Right lobe of liver (tissue), 6 donors: ENCODE measurements around the gene IFNAR2. TPM values are rescaled to one million over a fixed set of nuclear protein-coding genes. Genes with fewer than 3 reads are reported as not detected.

Experiments
- ATAC-seq, 4 donors: fragments of 200-7000 bp; cut with Tn5 transposase; one replicate each; pipeline ENCODE4 v1.9.1; 2020; ENCODE audit warnings: mild to moderate bottlenecking in 4 of 4, moderate library complexity in 4 of 4
- DNase-seq, 3 donors: peaks; one replicate each; pipeline ENCODE4 v3.0.0-alpha.2; 2020
- H3K27ac ChIP-seq, 3 donors: fragments of 200-600 bp; one replicate each; pipeline ENCODE4 v1.8.0; 2022
- H3K27me3 ChIP-seq, 2 donors: fragments of 200-600 bp; one replicate each; pipeline ENCODE4 v1.8.0; 2022
- H3K36me3 ChIP-seq, 4 donors: fragments of 200-600 bp; sonication (generic) in 1 of 4; one replicate each; pipeline versions ENCODE4 v1.5.1 to v1.8.0; 2017 to 2022; ENCODE audit warnings: control low read depth in 1 of 4
- H3K4me1 ChIP-seq, 4 donors: fragments of 200-600 bp; sonication (generic) in 1 of 4; one replicate each; pipeline versions ENCODE4 v1.5.1 to v1.8.0; 2017 to 2022; ENCODE audit warnings: control low read depth in 1 of 4
- H3K4me3 ChIP-seq, 3 donors: fragments of 200-600 bp; one replicate each; pipeline ENCODE4 v1.8.0; 2022
- H3K9me3 ChIP-seq, 4 donors: fragments of 200-600 bp; sonication (generic) in 1 of 4; one replicate each; pipeline versions ENCODE4 v1.5.1 to v1.8.0; 2017 to 2022; ENCODE audit warnings: control low read depth in 1 of 4
- POLR2A ChIP-seq: fragments of 450-650 bp; IDR thresholded peaks from one replicate; pipeline ENCODE4 v1.6.1; 2017; ENCODE audit warnings: antibody characterized with exemption, mild to moderate bottlenecking
- WGBS: methylation state at CpG from one replicate; pipeline ENCODE4 v1.1.6; 2018; ENCODE audit warnings: low coverage, low lambda C conversion rate; ENCODE audit not compliant: insufficient coverage; ENCODE audit errors: missing lambda C conversion rate; 5-methylcytosine and 5-hydroxymethylcytosine counted together
- intact Hi-C, 2 donors: fragments of 100-400 bp; cut with DNase I; formaldehyde crosslinking; loops; one replicate each; pipeline versions ENCODE4 v1.11.2 to v1.14.1; 2022
- long read RNA-seq: library from polyadenylated mRNA; unstranded; transcript quantifications from one replicate; pipeline ENCODE4 v2.0.0, GENCODE V29; 2019
- total RNA-seq, 6 experiments: library from RNA; depleted of rRNA in 2 of 6; stranded (reverse); fragments of >200 nt in 2 of 6; fragmentation: NEBNext Ultra II Directional in 3 of 6; extraction: Animal tissue kit (Norgen Biotek cat#: 25700) in 3 of 6; gene quantifications; one replicate each; pipeline versions ENCODE4 v1.1.0 to v1.2.4, GENCODE V29; 2016 to 2023
- TF ChIP-seq, protein P1 (sequence below), 4 donors: fragments of 200-600 bp in 3 of 4; fragments of 450-650 bp in 1 of 4; IDR thresholded peaks; one replicate each; pipeline versions ENCODE4 v1.5.1 to v1.8.0; 2016 to 2022; ENCODE audit warnings: antibody characterized with exemption in 4 of 4, mild to moderate bottlenecking in 2 of 4
- donor health status: DM: no; HTN: yes; CAD: no.
- donor health status: DM: no; HTN: no; CAD: no.
- donor health status: DM: no; HTN: no; CAD: no.
- donor health status: DM: no; HTN: yes; CAD: no.
- donor health status: DM: no; HTN: yes; CAD: no.

IFNAR2 gene
- total RNA-seq, result 10 to 100 TPM; 12.4 to 35.5 (median 16.3) TPM
- long read RNA-seq, full-length matches to known transcripts, result 2 of 2 reads
- long read RNA-seq, partial matches to known transcripts, result 0 of 2 reads
- long read RNA-seq, other reads (novel, unspliced or antisense), result 0 of 2 reads

DNA sequence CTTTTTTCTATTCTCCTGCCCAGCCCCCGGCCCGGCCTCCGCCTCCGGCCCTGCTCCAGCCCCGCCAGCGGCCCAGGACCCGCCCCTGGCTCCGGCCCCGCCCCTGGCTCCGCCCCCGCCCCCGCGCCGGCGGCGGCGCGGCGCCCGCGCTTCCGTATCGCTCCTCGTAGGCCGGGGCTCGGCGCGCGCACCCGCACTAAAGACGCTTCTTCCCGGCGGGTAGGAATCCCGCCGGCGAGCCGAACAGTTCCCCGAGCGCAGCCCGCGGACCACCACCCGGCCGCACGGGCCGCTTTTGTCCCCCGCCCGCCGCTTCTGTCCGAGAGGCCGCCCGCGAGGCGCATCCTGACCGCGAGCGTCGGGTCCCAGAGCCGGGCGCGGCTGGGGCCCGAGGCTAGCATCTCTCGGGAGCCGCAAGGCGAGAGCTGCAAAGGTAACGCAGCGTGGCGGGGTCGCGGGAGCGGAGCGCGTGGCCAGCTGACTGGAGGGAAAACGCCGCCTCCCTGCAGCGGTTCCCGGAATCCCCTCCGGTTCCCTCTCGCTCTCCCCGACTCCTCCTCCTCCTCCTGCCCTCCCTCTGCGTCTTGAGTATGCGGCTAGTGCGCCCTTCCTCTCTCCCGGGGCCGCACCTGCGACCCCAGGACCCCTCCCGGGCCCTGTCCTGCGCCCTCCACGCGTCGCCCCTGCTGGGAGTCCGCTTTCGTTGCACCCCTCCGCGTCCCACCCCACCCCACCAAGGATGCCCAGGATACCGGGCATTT, at the start of gene IFNAR2:
TSS of gene IFNAR2 (plus strand) at position 155 of the 761 bp plus-strand sequence. CDS start 11,985 bp downstream, outside the sequence.
- Histone ChIP-seq H3K4me3 (peak within 1 kb of the TSS; percentile 97 to 99 (median 98)), H3K9me3 (no peaks in the 10 kb centered on the region), H3K27me3 (no peaks in the 10 kb centered on the region), H3K36me3 (no peaks in the 10 kb centered on the region), H3K4me1 (peaks cover 0 to 45% (median 16%) of the 10 kb centered on the region in 4 donors), H3K27ac (peak within 1 kb of the TSS; percentile 93 to 98 (median 93))
- under 1% methylated on average over 38 of the region's 95 CpGs for WGBS
- intact Hi-C loops, result no loop called here
- TF ChIP-seq, protein P1, sequence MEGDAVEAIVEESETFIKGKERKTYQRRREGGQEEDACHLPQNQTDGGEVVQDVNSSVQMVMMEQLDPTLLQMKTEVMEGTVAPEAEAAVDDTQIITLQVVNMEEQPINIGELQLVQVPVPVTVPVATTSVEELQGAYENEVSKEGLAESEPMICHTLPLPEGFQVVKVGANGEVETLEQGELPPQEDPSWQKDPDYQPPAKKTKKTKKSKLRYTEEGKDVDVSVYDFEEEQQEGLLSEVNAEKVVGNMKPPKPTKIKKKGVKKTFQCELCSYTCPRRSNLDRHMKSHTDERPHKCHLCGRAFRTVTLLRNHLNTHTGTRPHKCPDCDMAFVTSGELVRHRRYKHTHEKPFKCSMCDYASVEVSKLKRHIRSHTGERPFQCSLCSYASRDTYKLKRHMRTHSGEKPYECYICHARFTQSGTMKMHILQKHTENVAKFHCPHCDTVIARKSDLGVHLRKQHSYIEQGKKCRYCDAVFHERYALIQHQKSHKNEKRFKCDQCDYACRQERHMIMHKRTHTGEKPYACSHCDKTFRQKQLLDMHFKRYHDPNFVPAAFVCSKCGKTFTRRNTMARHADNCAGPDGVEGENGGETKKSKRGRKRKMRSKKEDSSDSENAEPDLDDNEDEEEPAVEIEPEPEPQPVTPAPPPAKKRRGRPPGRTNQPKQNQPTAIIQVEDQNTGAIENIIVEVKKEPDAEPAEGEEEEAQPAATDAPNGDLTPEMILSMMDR (IDR thresholded peaks at IDR 0.05), result no peak
- peak; percentile 91 for TF ChIP-seq POLR2A
- peak; percentile 89 for DNase-seq
- ATAC-seq, result peak; percentile 66 to 87 (median 78)

DNA sequence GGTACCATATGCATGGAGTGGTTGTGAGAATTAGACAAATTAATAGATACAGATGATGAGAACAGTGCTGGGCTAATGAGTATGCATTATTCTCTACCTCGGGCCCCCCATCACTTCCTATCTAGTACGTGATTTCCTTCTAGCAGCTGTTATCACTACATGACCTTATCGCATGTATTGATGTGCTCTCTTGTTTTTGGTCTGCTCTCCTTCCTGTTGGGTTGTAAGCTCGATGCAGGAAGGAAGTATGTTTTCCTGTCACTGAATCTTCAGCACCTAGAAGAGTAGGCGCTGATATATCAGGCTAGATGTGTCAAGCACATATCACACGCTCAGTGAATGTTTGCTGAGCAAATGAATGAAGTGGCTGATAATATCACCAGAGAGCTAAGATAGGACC, 43.9 kb upstream of the IFNAR2 start:
- intact Hi-C loops, result no loop called here
- TF ChIP-seq, protein P1 (IDR thresholded peaks at IDR 0.05), result no peak
- TF ChIP-seq POLR2A, result no peak
- no peaks in the 10 kb centered on the region for H3K4me1 ChIP-seq
- ATAC-seq (peak; percentile 55 to 78 (median 72)), DNase-seq (no peak)
- H3K4me3 ChIP-seq, result no peak overlapping the region
- no peaks in the 10 kb centered on the region for H3K36me3 ChIP-seq
- no peak overlapping the region for H3K27ac ChIP-seq
- H3K9me3 ChIP-seq, result no peaks in the 10 kb centered on the region
- H3K27me3 ChIP-seq, result no peaks in the 10 kb centered on the region
- 42% methylated on average over 6 of the region's 6 CpGs for WGBS

DNA sequence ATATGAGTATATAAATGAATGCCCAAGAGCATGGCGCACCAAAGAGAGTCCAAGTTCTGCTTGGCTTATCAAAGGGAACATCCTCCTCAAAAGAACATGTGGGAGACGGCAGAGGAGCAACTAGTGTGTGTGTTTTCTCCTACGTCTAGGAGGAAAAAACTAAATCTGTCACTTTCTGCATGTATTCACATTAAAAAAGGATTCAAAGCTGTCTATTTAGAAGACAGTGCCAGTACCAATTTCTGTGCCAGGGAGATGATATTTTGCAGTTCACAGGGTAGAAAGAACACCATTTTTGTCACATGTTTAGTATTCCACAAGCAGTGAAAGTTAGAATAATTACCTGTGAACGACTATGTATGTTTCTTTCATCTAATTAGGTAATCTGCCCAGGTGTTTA, 42.5 kb upstream of the IFNAR2 start:
- 76% methylated on average over 4 of the region's 4 CpGs for WGBS

DNA sequence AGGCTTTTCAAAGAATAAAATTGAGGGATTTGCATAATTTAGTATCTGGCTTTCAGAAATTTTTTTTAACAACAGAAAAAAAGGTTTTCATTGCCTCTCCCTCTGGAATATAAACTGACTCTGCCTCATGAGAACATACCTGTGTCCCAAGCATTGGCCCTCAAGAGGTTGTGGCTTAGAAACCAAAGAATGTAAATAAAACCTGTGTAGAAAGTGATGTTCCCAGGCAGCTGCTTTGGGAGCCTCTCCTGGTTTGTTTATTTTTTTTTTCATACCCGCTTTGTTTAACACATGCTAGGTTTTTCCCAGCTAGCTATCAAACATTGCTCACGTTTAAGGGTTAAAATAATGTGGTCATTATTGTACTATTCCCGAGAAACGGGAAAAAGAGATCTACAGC, 40.5 kb upstream of the IFNAR2 start:
- H3K4me1 ChIP-seq, result no peaks in the 10 kb centered on the region
- no peaks in the 10 kb centered on the region for H3K9me3 ChIP-seq
- no peak overlapping the region for H3K27ac ChIP-seq
- TF ChIP-seq POLR2A, result no peak
- TF ChIP-seq, protein P1 (IDR thresholded peaks at IDR 0.05), result no peak
- no peak for ATAC-seq
- H3K4me3 ChIP-seq, result no peak overlapping the region
- 35% methylated on average over 4 of the region's 4 CpGs for WGBS
- H3K36me3 ChIP-seq, result no peaks in the 10 kb centered on the region
- no peak for DNase-seq
- no peaks in the 10 kb centered on the region for H3K27me3 ChIP-seq
- intact Hi-C loops, result no loop called here

More for the DNA sequence above, 42.5 kb upstream of the IFNAR2 start:
- Histone ChIP-seq H3K9me3 (no peaks in the 10 kb centered on the region), H3K4me1 (no peaks in the 10 kb centered on the region), H3K27me3 (no peaks in the 10 kb centered on the region), H3K4me3 (no peak overlapping the region), H3K36me3 (no peaks in the 10 kb centered on the region), H3K27ac (no peak overlapping the region)
- intact Hi-C loops, result no loop called here
- TF ChIP-seq POLR2A, result no peak
- TF ChIP-seq, protein P1 (IDR thresholded peaks at IDR 0.05), result no peak
- DNase-seq (no peak), ATAC-seq (no peak)
